Chondrocyte (in vitro differentiated cells): ENCODE results near the gene THBS4. TPM values are rescaled to one million over a fixed set of nuclear protein-coding genes. Genes with fewer than 3 reads are reported as not detected.

Experiments used
- DNase-seq: peaks from one replicate; pipeline ENCODE4 v3.0.0; 2021; ENCODE audit warnings: mixed read lengths, low spot score
- H3K27ac Mint-ChIP-seq: one replicate; pipeline ENCODE4 v1.8.0; 2021; ENCODE audit warnings: mild to moderate bottlenecking, moderate library complexity, mixed read lengths; ENCODE audit not compliant: unreplicated experiment
- H3K27me3 Mint-ChIP-seq: 2 replicates; pipeline ENCODE4 v1.8.0; 2021; ENCODE audit warnings: low read depth, mixed read lengths
- H3K36me3 Mint-ChIP-seq: 2 replicates; pipeline ENCODE4 v1.8.0; 2021; ENCODE audit warnings: low read depth, mixed read lengths
- H3K4me1 Mint-ChIP-seq: 2 replicates; pipeline ENCODE4 v1.8.0; 2021; ENCODE audit warnings: low read depth, mild to moderate bottlenecking, mixed read lengths
- H3K4me3 Mint-ChIP-seq: one replicate; pipeline ENCODE4 v1.8.0; 2021; ENCODE audit warnings: mild to moderate bottlenecking, moderate library complexity, mixed read lengths; ENCODE audit not compliant: unreplicated experiment
- H3K9me3 Mint-ChIP-seq: 2 replicates; pipeline ENCODE4 v1.8.0; 2021; ENCODE audit warnings: low read depth, mixed read lengths
- CTCF ChIP-seq: fragments of 200-600 bp; sonication (generic); IDR thresholded peaks from 2 replicates; pipeline ENCODE4 v1.5.0; 2021; ENCODE audit warnings: antibody characterized with exemption, mild to moderate bottlenecking, moderate library complexity
- total RNA-seq: library from RNA; stranded (reverse); gene quantifications from 3 replicates; pipeline ENCODE4 v1.2.1, GENCODE V29; 2021

THBS4 gene
- total RNA-seq, 1 donor from 2014 or later = 0.75 TPM

- H3K27me3 Mint-ChIP-seq = peaks cover 1% of the 10 kb centered on the region
- DNase-seq = no peak
- H3K4me3 Mint-ChIP-seq = no peak overlapping the region
- H3K27ac Mint-ChIP-seq = no peak overlapping the region
- H3K36me3 Mint-ChIP-seq = no peaks in the 10 kb centered on the region
- no peaks in the 10 kb centered on the region for H3K9me3 Mint-ChIP-seq
- TF ChIP-seq CTCF = no peak
- no peaks in the 10 kb centered on the region for H3K4me1 Mint-ChIP-seq
These were observed 20.5 kb downstream of the THBS4 start for GRCh38 chr5:80055491-80056170.

- no peaks in the 10 kb centered on the region for H3K27me3 Mint-ChIP-seq
These were observed 22.0 kb downstream of the THBS4 start for GRCh38 chr5:80057099-80057498.

GRCh38 chr5:80057921-80058320 lies 22.8 kb downstream of the THBS4 start:
- Mint-ChIP-seq H3K4me1 (peaks cover 5% of the 10 kb centered on the region), H3K9me3 (no peaks in the 10 kb centered on the region), H3K4me3 (no peak overlapping the region), H3K36me3 (no peaks in the 10 kb centered on the region), H3K27me3 (no peaks in the 10 kb centered on the region), H3K27ac (no peak overlapping the region)
- DNase-seq = no peak
- no peak for TF ChIP-seq CTCF

More at GRCh38 chr5:80057099-80057498, 22.0 kb downstream of the THBS4 start:
- Mint-ChIP-seq H3K9me3 (no peaks in the 10 kb centered on the region), H3K4me1 (peaks cover 5% of the 10 kb centered on the region), H3K4me3 (no peak overlapping the region), H3K36me3 (no peaks in the 10 kb centered on the region), H3K27ac (no peak overlapping the region)
- DNase-seq = no peak
- no peak for TF ChIP-seq CTCF

GRCh38 chr5:80059354-80059980 lies 24.3 kb downstream of the THBS4 start:
- DNase-seq = no peak
- no peaks in the 10 kb centered on the region for H3K9me3 Mint-ChIP-seq
- H3K27ac Mint-ChIP-seq = no peak overlapping the region
- no peaks in the 10 kb centered on the region for H3K27me3 Mint-ChIP-seq
- no peak for TF ChIP-seq CTCF
- peaks cover 15% of the 10 kb centered on the region for H3K4me1 Mint-ChIP-seq
- H3K36me3 Mint-ChIP-seq = no peaks in the 10 kb centered on the region
- no peak overlapping the region for H3K4me3 Mint-ChIP-seq

- H3K4me1 Mint-ChIP-seq = peaks cover 15% of the 10 kb centered on the region
- H3K9me3 Mint-ChIP-seq = no peaks in the 10 kb centered on the region
- H3K4me3 Mint-ChIP-seq = no peak overlapping the region
- H3K27me3 Mint-ChIP-seq = no peaks in the 10 kb centered on the region
- H3K36me3 Mint-ChIP-seq = no peaks in the 10 kb centered on the region
- no peak for TF ChIP-seq CTCF
- no peak overlapping the region for H3K27ac Mint-ChIP-seq
- DNase-seq = no peak
These were observed 25.8 kb downstream of the THBS4 start for GRCh38 chr5:80060966-80061365.
